Karpas-422 (cell line): ENCODE measurements around the gene MYBL2. TPM values are rescaled to one million over a fixed set of nuclear protein-coding genes. Genes with fewer than 3 reads are reported as not detected.

ENCODE experiments used
- DNase-seq: peaks from one replicate; pipeline ENCODE4 v3.0.0-alpha.2; 2015
- H2AFZ ChIP-seq: fragments of 200-600 bp; sonication (generic); 2 replicates; pipeline ENCODE4 v1.6.1; 2014; ENCODE audit warnings: antibody characterized with exemption, low read length, mixed read lengths
- H3K27ac ChIP-seq: fragments of 200-600 bp; sonication (generic); 2 replicates; pipeline ENCODE4 v1.5.1; 2014; ENCODE audit warnings: mild to moderate bottlenecking, low read length, moderate library complexity
- H3K27me3 ChIP-seq: fragments of 200-600 bp; sonication (generic); 2 replicates; pipeline ENCODE4 v1.6.1; 2014; ENCODE audit warnings: low read length, mixed read lengths
- H3K36me3 ChIP-seq: fragments of 200-600 bp; sonication (generic); 2 replicates; pipeline ENCODE4 v1.6.1; 2014; ENCODE audit warnings: low read length, mixed read lengths; ENCODE audit not compliant: insufficient read depth
- H3K4me1 ChIP-seq: fragments of 200-600 bp; sonication (generic); 2 replicates; pipeline ENCODE4 v1.6.1; 2014; ENCODE audit warnings: mild to moderate bottlenecking, low read length, mixed read lengths
- H3K4me2 ChIP-seq: fragments of 200-600 bp; sonication (generic); 2 replicates; pipeline ENCODE4 v1.6.1; 2014; ENCODE audit warnings: low read length, low read depth, mild to moderate bottlenecking; ENCODE audit not compliant: poor library complexity, severe bottlenecking
- H3K4me3 ChIP-seq: fragments of 200-600 bp; sonication (generic); 2 replicates; pipeline ENCODE4 v1.5.1; 2014; ENCODE audit warnings: mild to moderate bottlenecking, antibody characterized with exemption, low read length, mixed read lengths
- H3K79me2 ChIP-seq: fragments of 200-600 bp; sonication (generic); 2 replicates; pipeline ENCODE4 v1.6.1; 2014; ENCODE audit warnings: mild to moderate bottlenecking, low read length, mixed read lengths
- H3K9ac ChIP-seq: fragments of 200-600 bp; sonication (generic); 2 replicates; pipeline ENCODE4 v1.6.0; 2014; ENCODE audit warnings: low read length
- H3K9me2 ChIP-seq: fragments of 200-600 bp; sonication (generic), shearing (Covaris generic); replicated peaks from 2 replicates; pipeline ENCODE4 v1.6.0; 2014; ENCODE audit warnings: mild to moderate bottlenecking, low read length, moderate library complexity; ENCODE audit not compliant: insufficient read depth
- H3K9me3 ChIP-seq: fragments of 300-700, 200-600 bp; sonication (generic); 2 replicates; pipeline ENCODE4 v1.6.1; 2014; ENCODE audit warnings: low read length, mixed read lengths
- H4K20me1 ChIP-seq: fragments of 200-600 bp; sonication (generic); 2 replicates; pipeline ENCODE4 v1.6.1; 2014; ENCODE audit warnings: mild to moderate bottlenecking, antibody characterized with exemption, low read length, low read depth; ENCODE audit not compliant: insufficient read depth
- total RNA-seq: library from RNA; depleted of rRNA; stranded (reverse); fragments of >200 nt; shearing (Covaris generic); gene quantifications from 2 replicates; pipeline ENCODE4 v1.2.3, GENCODE V29; 2014; ENCODE audit warnings: low replicate concordance

MYBL2 gene
- total RNA-seq, 1 experiment from 2014 or later, result 18.2 TPM

- H3K27me3 ChIP-seq, result no peaks in the 10 kb centered on the region
- 0 out of 2 replicates have a peak, but pooled peaks cover 3% of the 10 kb centered on the region for H3K36me3 ChIP-seq
- no peaks in the 10 kb centered on the region for H3K9me3 ChIP-seq
- no peak overlapping the region for H3K4me3 ChIP-seq
- no peak overlapping the region for H3K9ac ChIP-seq
- DNase-seq, result no peak
- H4K20me1 ChIP-seq, result no peaks in the 10 kb centered on the region
- H3K4me1 ChIP-seq, result no peaks in the 10 kb centered on the region; the same call in 1 of the 2 replicates
- no peak overlapping the region for H2AFZ ChIP-seq
- no peaks in the 10 kb centered on the region for H3K9me2 ChIP-seq
- H3K27ac ChIP-seq, result no peak overlapping the region
- no peak overlapping the region for H3K4me2 ChIP-seq
- no peaks in the 10 kb centered on the region for H3K79me2 ChIP-seq
Observed at GRCh38 chr20:43721429-43722152, 54.7 kb downstream of the MYBL2 start.

GRCh38 chr20:43722153-43722505 lies 55.2 kb downstream of the MYBL2 start:
- Histone ChIP-seq H3K27me3 (no peaks in the 10 kb centered on the region), H4K20me1 (no peaks in the 10 kb centered on the region), H3K9me3 (no peaks in the 10 kb centered on the region), H3K9me2 (no peaks in the 10 kb centered on the region), H3K27ac (no peak overlapping the region), H3K9ac (no peak overlapping the region), H3K79me2 (no peaks in the 10 kb centered on the region), H3K4me2 (no peak overlapping the region), H3K4me1 (no peaks in the 10 kb centered on the region; the same call in 1 of the 2 replicates), H3K4me3 (no peak overlapping the region), H2AFZ (no peak overlapping the region), H3K36me3 (0 out of 2 replicates have a peak, but pooled peaks cover under 1% of the 10 kb centered on the region)
- DNase-seq, result no peak

GRCh38 chr20:43723186-43723585 lies 56.3 kb downstream of the MYBL2 start:
- no peaks in the 10 kb centered on the region for H3K36me3 ChIP-seq
- no peak overlapping the region for H3K4me3 ChIP-seq
- no peaks in the 10 kb centered on the region for H3K9me3 ChIP-seq
- no peaks in the 10 kb centered on the region for H4K20me1 ChIP-seq
- no peak for DNase-seq
- peaks cover 5% of the 10 kb centered on the region for H3K4me1 ChIP-seq
- H2AFZ ChIP-seq, result no peak overlapping the region
- no peak overlapping the region for H3K27ac ChIP-seq
- H3K9ac ChIP-seq, result no peak overlapping the region
- H3K9me2 ChIP-seq, result no peaks in the 10 kb centered on the region
- no peaks in the 10 kb centered on the region for H3K27me3 ChIP-seq
- H3K79me2 ChIP-seq, result no peaks in the 10 kb centered on the region
- H3K4me2 ChIP-seq, result no peak overlapping the region

GRCh38 chr20:43723735-43724134 lies 56.8 kb downstream of the MYBL2 start:
- Histone ChIP-seq H3K79me2 (no peaks in the 10 kb centered on the region), H3K9ac (no peak overlapping the region), H3K9me2 (no peaks in the 10 kb centered on the region), H3K36me3 (no peaks in the 10 kb centered on the region), H3K4me3 (no peak overlapping the region), H3K27me3 (no peaks in the 10 kb centered on the region), H3K27ac (no peak overlapping the region), H3K4me1 (peaks cover 10% of the 10 kb centered on the region), H3K4me2 (no peak overlapping the region), H2AFZ (no peak overlapping the region), H3K9me3 (no peaks in the 10 kb centered on the region), H4K20me1 (no peaks in the 10 kb centered on the region)
- no peak for DNase-seq

GRCh38 chr20:43724383-43724782 lies 57.5 kb downstream of the MYBL2 start:
- H3K27ac ChIP-seq, result no peak overlapping the region
- H3K9me2 ChIP-seq, result no peaks in the 10 kb centered on the region
- H3K36me3 ChIP-seq, result no peaks in the 10 kb centered on the region
- no peak for DNase-seq
- no peak overlapping the region for H3K9ac ChIP-seq
- H3K79me2 ChIP-seq, result no peaks in the 10 kb centered on the region
- H3K4me1 ChIP-seq, result peaks cover 10% of the 10 kb centered on the region
- no peaks in the 10 kb centered on the region for H4K20me1 ChIP-seq
- H3K4me2 ChIP-seq, result no peak overlapping the region
- H2AFZ ChIP-seq, result no peak overlapping the region
- no peaks in the 10 kb centered on the region for H3K27me3 ChIP-seq
- H3K9me3 ChIP-seq, result no peaks in the 10 kb centered on the region
- no peak overlapping the region for H3K4me3 ChIP-seq

GRCh38 chr20:43725666-43726065 lies 58.8 kb downstream of the MYBL2 start:
- Histone ChIP-seq H3K9ac (no peak overlapping the region), H3K4me3 (no peak overlapping the region), H4K20me1 (no peaks in the 10 kb centered on the region), H3K27me3 (no peaks in the 10 kb centered on the region), H3K27ac (no peak overlapping the region), H3K36me3 (no peaks in the 10 kb centered on the region), H2AFZ (no peak overlapping the region), H3K4me2 (no peak overlapping the region), H3K79me2 (no peaks in the 10 kb centered on the region), H3K9me3 (no peaks in the 10 kb centered on the region), H3K9me2 (no peaks in the 10 kb centered on the region), H3K4me1 (peaks cover 10% of the 10 kb centered on the region)
- DNase-seq, result no peak

- Histone ChIP-seq H3K36me3 (no peaks in the 10 kb centered on the region), H3K4me3 (no peak overlapping the region), H3K4me1 (peaks cover 10% of the 10 kb centered on the region), H3K9me3 (no peaks in the 10 kb centered on the region), H3K4me2 (no peak overlapping the region), H4K20me1 (no peaks in the 10 kb centered on the region), H2AFZ (no peak overlapping the region), H3K27ac (no peak overlapping the region), H3K79me2 (no peaks in the 10 kb centered on the region), H3K27me3 (no peaks in the 10 kb centered on the region), H3K9ac (no peak overlapping the region), H3K9me2 (no peaks in the 10 kb centered on the region)
- DNase-seq, result no peak
Observed at GRCh38 chr20:43726333-43726732, 59.4 kb downstream of the MYBL2 start.

- no peak for DNase-seq
- no peaks in the 10 kb centered on the region for H3K9me3 ChIP-seq
- no peaks in the 10 kb centered on the region for H3K36me3 ChIP-seq
- H3K9me2 ChIP-seq, result no peaks in the 10 kb centered on the region
- peaks cover 10% of the 10 kb centered on the region for H3K4me1 ChIP-seq
- H4K20me1 ChIP-seq, result no peaks in the 10 kb centered on the region
- no peak within 1 kb of the TSS for H3K4me3 ChIP-seq
- no peak within 1 kb of the TSS for H3K27ac ChIP-seq
- H3K79me2 ChIP-seq, result no peaks in the 10 kb centered on the region
- H3K4me2 ChIP-seq, result no peak within 1 kb of the TSS
- no peak within 1 kb of the TSS for H3K9ac ChIP-seq
- H2AFZ ChIP-seq, result no peak within 1 kb of the TSS
- no peaks in the 10 kb centered on the region for H3K27me3 ChIP-seq
Observed at GRCh38 chr20:43726811-43727338, 60.0 kb downstream of the MYBL2 start, which contains the start of gene GTSF1L. TSS of gene GTSF1L (minus strand) at chr20:43727002. CDS start at chr20:43726694, 308 bp downstream.
